HG03442 (cell line): ENCODE data around the gene BTNL2.

Source experiments
- ATAC-seq: cut with Tn5 transposase; IDR thresholded peaks from one replicate; pipeline ENCODE4 v1.9.1; 2021; ENCODE audit warnings: mild to moderate bottlenecking, moderate library complexity; ENCODE audit not compliant: unreplicated experiment

The BTNL2 gene

DNA sequence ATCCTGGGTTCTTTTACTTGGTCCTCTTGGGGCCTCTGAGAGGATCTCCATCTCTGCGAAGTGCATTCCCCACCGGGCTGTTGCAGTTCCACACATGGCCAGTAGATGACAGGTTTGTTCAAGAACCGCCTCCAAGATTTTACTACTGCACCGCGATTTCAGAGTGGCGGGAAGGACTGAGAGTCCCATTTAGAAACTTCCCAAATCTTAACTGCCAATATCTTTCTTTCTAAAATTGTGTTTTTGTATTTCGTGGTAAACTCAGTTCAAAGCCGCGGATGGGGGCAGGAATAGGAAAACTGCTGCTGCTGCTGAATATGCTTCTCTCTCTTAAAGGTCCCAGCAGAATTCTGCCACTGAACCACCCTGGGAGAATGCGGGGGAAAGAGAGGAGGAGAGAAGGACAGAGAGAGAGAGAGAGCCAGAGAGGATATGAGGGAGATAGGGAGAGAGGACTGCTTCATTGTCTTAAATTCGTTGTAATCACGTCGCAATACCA lies 8.6 kb upstream of the BTNL2 start:
- ATAC-seq = no peak

- no peak for ATAC-seq
Observed at GRCh38 chr6:32413427-32414047, 6.6 kb upstream of the BTNL2 start.

DNA sequence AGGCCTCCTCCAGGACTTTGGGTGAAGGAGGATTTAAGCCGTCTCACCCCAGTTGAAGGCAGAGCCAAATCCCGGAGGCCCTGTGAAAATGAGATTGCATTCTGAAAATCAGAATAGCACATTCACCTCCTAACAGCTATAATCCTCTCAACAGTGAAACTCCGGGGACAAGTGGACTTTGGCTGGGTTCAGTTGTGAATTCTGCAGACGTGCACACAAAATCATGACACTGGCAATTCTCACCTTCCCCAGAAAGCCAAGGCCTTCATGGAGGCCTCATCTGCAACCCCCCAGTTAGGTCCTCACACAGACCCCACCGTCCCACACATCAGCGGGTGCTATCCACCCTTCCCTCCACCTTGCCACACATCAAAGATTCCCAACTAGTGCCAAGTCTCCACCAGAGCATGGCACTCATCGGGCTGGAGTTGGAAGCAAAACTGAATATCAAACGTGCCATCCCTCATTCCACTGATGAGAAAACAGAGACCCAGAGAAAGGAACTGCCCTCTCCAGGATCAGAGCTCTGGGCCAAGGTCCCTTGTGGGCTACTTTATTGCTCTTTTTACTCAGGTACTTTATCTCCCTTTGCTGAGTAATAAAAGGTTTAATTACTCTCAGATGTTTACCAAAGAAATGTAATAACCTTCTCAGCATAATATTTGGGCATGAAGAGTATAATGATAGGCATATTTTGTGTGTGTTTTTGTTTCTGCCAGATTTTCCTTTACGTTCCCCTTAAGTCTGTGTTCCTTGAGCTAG lies 4.8 kb upstream of the BTNL2 start:
- no peak for ATAC-seq

DNA sequence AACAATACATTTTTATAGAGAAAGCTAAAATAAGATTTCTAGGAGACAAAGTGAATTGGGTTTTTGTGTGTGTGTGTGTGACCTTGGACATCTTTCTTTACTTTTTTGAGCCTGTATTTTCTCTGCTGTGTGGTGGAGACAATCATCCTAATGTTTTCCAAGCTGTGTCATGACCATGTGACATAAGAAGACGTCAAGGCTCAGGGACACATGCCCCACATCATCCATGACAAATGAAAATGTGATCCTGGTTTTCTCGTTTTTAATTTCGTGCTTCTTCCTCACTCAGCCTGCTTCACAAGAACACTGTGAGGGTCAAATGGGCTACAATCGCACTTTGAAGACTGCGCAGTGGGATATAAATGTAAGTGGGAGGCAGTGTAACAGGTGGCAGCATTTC lies 3.9 kb upstream of the BTNL2 start:
- no peak for ATAC-seq

GRCh38 chr6:32406197-32406596 lies 784 bp downstream of the BTNL2 start:
- ATAC-seq = no peak

- no peak for ATAC-seq
Observed at GRCh38 chr6:32405656-32406055, 1.3 kb downstream of the BTNL2 start.

GRCh38 chr6:32402812-32403211 lies 4.2 kb downstream of the BTNL2 start:
- no peak for ATAC-seq

- ATAC-seq = no peak
Observed at GRCh38 chr6:32401284-32401963, 5.6 kb downstream of the BTNL2 start.

DNA sequence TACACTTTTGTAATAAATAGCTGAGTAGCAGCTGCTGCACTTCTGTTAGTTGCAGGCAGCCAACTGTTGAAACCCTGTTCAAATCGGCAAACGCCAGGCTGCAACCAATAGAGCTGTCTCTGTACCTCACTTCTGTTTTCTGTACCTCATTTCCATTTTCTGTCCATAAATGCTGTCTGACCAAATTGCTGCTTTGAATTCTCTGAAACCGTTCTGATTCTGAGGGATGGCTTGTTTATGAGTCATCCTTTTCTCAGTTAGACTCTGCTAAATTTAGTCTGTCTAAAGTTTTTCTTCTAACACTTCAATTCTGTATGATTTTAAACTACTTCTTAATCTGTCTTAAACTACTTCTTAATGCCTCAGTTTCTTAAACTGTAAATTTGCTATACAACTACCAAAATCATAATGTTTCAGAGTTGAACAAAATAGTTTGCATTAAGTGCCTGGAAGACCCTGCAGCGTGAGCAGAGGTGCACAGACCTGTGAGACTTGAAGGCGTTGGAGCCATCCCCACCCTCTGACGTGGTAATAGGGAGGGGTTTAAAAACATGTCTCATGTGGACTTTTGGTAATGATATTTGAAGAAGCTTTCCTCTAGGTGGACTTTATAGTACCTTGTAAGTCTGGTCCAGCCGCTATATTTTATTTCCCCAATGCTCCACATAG lies 9.6 kb downstream of the BTNL2 start:
- ATAC-seq = peak; percentile 76

DNA sequence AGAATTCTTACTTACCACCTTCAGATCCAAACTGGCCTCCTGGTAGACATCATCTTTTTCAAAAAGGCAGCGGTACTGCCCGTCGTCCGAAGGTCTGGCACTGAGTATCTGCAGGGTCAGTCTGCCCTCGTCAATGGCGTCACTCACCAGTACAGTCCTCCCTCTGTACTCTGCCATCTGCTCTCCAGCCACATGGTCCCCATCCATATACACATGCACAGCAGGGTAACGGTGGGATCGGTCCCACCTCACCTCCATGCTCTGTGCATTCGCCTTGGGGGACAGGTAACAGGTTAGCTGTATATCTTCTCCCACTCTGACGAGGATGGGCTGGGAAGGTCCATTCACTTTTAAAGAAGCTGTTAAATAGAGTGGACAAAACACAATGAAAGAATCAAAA lies 11.0 kb downstream of the BTNL2 start:
- ATAC-seq = no peak

DNA sequence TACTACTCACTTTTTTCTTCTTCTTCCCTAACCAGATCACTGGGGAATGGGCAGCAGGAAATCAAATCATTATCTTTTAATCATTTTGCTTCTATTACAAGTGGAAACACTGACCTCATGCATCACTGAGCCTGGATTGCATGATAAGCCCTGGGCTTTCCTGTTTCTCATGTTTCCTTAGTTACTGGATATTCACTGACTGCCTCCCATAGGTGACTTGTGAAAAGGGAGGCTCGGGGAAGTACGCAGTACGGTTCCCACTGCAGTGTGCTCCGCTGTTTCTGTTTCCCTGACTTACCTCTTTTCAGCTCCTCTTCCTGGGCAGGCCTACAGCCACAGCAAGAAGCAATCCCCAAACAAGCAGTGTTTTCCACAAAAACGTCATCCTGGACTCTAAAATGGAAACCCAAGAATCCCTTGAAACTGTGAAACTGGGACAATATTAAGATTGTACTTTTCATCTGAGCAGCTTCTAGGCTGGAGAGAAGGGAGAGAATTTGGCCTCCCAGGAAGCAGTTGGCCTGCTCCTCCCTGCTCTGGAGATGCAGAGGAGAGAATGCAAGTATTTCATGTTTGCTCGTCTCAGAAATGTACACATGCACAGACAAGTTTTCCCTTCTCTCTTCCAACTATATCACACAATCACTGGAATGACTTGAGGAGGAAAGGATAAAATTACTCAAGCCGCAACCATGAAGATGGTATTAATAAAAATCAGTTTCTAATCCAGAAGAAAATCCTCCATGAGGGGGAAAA lies 13.1 kb downstream of the BTNL2 start:
- no peak for ATAC-seq

- no peak for ATAC-seq
Observed at GRCh38 chr6:32391505-32391904, 15.5 kb downstream of the BTNL2 start.

DNA sequence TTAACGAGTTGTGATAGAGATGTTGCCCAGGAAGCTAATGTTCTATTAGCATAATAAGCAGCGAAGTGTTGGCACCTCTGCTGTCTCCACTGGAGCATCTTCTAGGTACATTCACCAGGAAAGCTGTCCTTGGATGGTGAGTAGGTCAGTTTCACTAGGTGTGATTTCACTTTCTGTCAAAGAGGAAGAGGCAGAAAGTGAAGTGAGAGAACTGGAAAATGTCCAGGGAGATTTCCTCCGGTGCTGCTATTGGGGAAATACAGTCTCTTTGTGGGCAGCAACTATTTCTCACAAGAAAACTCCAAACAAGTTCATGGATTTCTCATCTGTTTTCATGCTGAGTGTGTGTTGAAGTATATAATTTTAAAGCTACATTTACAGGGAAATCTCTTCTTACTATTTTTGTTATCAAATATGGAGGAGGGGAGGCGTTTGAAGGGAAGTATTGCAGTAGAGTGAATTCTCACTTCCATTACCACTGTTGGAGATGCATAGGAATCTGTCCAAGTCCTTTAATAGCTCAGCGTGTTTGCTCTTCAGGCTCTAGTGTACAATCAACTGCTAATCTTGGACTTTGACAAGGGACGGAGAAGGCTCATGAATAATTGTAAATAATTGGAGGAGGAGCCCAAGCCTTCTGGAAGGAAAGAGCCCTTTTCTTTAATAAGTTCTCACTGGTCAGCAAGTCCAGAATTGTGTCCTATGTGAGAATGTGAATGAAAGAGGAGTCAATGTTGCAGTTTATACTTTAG lies 19.2 kb downstream of the BTNL2 start:
- ATAC-seq = no peak

DNA sequence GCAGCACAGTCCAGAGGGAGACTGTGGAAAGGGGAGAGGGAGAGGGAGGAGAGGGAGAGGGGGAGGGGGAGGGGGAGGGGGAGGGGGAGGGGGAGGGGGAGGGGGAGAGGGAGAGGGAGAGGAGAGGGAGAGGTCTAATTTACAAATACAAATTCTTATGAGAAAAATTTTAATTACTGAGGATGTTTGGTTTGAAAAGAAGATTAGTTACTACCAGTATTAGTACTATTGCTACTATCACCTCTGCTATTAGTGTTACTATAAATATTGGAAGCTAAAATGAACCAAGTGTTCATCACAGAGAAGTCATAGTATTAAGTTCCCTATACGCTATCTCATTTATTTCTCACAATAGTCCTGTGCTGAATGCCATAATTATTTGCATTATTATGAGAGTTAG lies 20.9 kb downstream of the BTNL2 start:
- no peak for ATAC-seq

GRCh38 chr6:32382757-32383420 lies 24.1 kb downstream of the BTNL2 start:
- ATAC-seq = no peak

GRCh38 chr6:32379545-32379944 lies 27.4 kb downstream of the BTNL2 start:
- no peak for ATAC-seq

DNA sequence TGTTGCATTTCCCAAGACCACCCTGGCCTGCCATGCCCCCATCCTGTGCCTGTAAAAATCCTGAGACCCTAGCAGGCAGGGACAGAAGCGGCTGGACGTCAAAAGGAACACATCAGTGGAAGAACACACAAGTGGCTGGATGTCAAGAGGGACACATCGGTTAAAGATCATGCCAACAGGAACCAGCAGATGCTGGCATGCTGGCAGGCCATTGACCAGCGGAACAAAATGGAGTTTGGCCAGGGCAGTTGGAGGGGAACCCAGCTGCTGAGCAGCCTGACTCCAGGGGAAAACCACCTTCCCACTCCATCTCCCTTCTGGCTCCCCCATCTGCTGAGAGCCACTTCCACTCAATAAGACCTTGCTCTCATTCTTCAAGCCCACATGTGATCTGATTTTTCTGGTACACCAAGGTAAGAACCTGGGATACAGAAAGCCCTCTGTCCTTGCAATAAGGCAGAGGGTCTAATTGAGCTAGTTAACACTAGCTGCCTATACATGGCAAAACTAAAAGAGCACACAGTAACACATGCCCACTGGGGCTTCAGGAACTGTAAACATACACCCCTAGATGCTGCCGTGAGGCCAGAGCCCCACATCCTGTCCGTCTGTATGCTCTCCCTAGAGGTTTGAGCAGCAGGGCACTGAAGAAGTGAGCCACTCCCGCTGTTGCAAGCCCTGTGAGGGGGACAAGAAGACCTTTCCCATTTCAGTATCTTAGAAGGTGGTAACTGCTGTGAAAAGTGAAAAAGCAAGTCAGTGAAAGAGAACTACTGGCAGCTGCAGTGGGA lies 31.0 kb downstream of the BTNL2 start:
- ATAC-seq = no peak

DNA sequence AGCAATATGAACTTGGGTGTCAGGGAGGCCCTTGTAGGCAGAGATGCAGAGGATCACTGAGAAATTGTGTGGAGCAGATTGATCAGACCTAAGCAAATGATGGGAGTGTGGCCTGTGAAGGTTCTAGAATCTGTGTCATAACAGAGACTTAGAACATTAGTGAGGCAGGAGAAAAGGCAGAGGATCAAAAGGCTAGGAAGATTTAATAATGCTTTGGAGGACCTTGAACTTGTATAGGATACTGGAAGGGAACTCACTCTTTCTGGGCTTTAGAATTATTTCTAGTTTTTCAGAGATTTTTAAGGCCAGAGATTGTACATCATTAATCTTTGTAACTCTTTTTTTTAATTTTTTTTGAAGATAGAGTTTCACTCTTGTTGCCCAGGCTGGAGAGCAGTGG lies 35.2 kb downstream of the BTNL2 start, which contains the start of gene TSBP1:
TSBP1 (minus strand) TSS at position 101 of the 400 bp plus-strand sequence. CDS start 197 bp downstream, outside the sequence.
- ATAC-seq = no peak

GRCh38 chr6:32371229-32371628 lies 35.8 kb downstream of the BTNL2 start:
- ATAC-seq = no peak
